RWPE1 (cell line): ENCODE results near the gene GRIK2.

ENCODE experiments used
- CTCF ChIA-PET: fragments of 350-600 bp; sonication (Branson Sonifier 250); formaldehyde crosslinking; extraction: SDS; loops from one replicate; lab custom pipeline; 2021; lab: Yijun Ruan, JAX
- POLR2A ChIA-PET: fragments of 400-600 bp; formaldehyde crosslinking; extraction: SDS; loops from one replicate; lab custom pipeline; 2020; ENCODE audit warnings: antibody characterized with exemption; ENCODE audit not compliant: low non-redundant PET; lab: Yijun Ruan, JAX
- DNase-seq: peaks from one replicate; pipeline ENCODE4 v3.0.0; 2012; ENCODE audit warnings: low spot score
- H3K27ac ChIP-seq: fragments of 450-650 bp; 2 replicates; pipeline ENCODE4 v1.5.1; 2017
- TF ChIP-seq, protein P1 (sequence below): fragments of 450-650 bp; conservative IDR thresholded peaks from 2 replicates; pipeline ENCODE4 v1.5.1; 2017; ENCODE audit warnings: low read depth, mild to moderate bottlenecking

GRIK2 gene

DNA sequence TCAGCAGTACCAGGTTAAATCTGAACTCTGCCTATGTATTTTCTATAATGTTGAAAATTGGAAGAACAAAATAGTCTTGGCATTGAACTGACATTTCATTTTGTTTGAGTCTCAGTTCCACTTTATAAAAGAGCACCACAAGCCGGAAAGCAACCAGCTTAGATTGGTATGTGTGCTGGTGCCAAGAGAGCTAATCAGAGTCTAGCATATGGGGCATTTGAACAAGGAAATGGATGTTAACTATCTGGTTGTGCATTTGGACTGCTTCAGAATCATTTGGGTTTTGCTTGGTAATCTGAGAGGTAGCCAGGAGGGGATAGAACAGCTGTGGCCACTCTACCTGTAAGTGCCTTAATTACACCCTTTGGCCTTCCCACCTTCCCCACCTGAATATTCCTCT is 184.8 kb downstream of the GRIK2 start:
- H3K27ac ChIP-seq, result no peak overlapping the region
- no peak for DNase-seq
- TF ChIP-seq, protein P1, sequence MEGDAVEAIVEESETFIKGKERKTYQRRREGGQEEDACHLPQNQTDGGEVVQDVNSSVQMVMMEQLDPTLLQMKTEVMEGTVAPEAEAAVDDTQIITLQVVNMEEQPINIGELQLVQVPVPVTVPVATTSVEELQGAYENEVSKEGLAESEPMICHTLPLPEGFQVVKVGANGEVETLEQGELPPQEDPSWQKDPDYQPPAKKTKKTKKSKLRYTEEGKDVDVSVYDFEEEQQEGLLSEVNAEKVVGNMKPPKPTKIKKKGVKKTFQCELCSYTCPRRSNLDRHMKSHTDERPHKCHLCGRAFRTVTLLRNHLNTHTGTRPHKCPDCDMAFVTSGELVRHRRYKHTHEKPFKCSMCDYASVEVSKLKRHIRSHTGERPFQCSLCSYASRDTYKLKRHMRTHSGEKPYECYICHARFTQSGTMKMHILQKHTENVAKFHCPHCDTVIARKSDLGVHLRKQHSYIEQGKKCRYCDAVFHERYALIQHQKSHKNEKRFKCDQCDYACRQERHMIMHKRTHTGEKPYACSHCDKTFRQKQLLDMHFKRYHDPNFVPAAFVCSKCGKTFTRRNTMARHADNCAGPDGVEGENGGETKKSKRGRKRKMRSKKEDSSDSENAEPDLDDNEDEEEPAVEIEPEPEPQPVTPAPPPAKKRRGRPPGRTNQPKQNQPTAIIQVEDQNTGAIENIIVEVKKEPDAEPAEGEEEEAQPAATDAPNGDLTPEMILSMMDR, result no peak
- ChIA-PET CTCF (no interaction called here), POLR2A (no interaction called here)

DNA sequence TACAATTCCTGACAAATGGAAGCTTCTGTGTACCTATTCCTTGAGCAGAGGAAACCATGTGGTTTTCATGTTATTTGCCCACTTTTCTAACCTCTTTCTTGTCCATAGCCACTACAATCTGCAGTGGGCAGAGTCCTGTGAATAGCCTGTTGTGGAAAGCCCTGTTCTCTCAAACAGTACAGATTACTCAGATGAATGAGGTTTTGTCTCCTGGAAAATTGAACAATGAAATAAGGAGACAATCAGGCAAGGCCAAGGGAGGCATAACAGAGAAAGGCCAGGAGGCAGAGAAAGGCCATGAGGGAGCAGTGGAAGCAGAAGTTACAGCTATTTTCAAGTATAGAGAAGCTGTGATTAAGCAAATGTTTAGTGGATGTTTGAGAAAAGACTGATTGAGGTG is 189.3 kb downstream of the GRIK2 start:
- CTCF ChIA-PET, result no interaction called here
- no peak overlapping the region for H3K27ac ChIP-seq
- DNase-seq, result no peak
- POLR2A ChIA-PET, result no interaction called here
- TF ChIP-seq, protein P1, result no peak

DNA sequence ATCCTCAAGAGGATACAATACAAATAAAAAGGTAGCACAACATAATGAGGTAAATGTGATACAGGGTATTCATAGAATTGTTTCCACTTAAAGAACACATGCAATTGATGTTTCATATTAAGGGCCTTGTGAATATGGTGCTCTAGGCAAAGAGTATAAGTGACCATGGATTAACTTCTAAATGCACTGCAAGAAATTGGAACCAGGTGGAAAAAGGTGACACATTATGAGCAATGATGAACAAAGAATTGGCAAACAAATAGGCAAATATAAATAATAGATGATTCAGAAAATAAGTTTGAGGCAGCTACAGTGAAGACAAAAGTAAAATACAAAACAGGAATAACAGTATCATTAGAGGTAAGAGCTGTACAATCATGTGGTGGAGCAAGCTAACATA is 192.0 kb downstream of the GRIK2 start:
- POLR2A ChIA-PET, result no interaction called here
- DNase-seq, result no peak
- TF ChIP-seq, protein P1, result no peak
- no peak overlapping the region for H3K27ac ChIP-seq
- CTCF ChIA-PET, result no interaction called here

DNA sequence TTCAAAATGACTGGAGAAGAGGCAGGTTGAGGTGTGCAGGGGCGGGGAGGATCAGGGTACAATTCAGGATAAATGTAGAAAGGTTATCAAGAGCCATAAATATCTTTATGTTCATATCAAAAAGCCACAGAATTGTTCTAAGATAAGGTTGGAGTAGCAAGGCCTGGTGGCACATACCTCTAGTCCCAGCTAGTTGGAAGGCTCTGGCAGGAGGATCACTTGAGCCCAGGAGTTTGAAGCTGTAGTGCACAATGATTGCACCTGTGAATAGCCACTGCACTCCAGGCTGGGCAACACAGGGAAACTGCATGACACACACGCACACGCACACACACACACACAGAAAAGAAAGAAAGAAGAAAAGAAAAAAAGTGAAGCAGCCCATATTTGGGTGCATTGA is 194.8 kb downstream of the GRIK2 start:
- ChIA-PET POLR2A (no interaction called here), CTCF (interaction anchor here (0.6 to 0.7 kb wide), 2 partner anchors 195 to 245 kb away, joined by 3 read pairs; no protein-coding TSS in a partner anchor)
- H3K27ac ChIP-seq, result no peak overlapping the region
- TF ChIP-seq, protein P1, result no peak
- no peak for DNase-seq

DNA sequence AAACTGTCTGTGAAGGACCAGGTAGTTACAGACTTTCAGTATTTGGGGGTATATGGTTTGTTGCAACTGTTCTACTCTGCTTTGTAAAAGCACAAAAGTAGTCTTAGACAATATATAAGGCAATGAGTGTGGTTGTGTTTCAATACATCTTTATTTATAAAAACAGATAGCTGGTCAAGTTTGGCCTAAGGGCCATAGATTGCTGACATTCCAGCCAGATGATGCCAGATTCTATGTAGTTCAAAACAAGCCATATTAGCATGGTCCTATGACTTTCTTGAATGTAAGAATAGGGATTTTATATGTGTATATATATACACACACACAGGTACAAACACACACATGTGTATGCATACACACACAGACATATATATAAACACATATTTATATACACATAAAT is 201.8 kb downstream of the GRIK2 start:
- POLR2A ChIA-PET, result no interaction called here
- no peak overlapping the region for H3K27ac ChIP-seq

DNA sequence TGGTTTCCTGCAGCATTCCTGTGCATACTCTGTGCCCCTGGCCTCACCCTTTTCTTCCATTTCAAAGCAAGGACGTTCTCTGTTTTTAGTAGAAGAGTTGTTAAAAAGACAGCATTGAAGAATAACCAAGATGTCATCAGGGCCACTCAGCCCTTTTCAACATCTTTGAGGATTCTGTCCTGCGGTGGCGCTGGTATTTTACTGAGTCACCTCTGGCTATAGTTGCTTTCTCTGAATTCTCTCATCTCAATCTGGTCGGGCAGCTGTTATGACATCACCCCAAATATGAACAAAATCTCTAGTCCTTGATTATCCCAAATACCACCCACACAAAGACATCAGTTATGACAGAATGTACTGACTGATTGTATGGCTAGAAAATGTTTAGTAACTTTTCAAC is 204.2 kb downstream of the GRIK2 start:
- CTCF ChIA-PET, result no interaction called here

More for the DNA sequence above, 201.8 kb downstream of the GRIK2 start:
- DNase-seq, result no peak
- CTCF ChIA-PET, result no interaction called here
- TF ChIP-seq, protein P1, result no peak

More for the DNA sequence above, 204.2 kb downstream of the GRIK2 start:
- TF ChIP-seq, protein P1, result no peak
- no peak for DNase-seq
- H3K27ac ChIP-seq, result no peak overlapping the region
- POLR2A ChIA-PET, result no interaction called here
